IMR-90 (cell line): Measurements from ENCODE around the gene TMEM245. TPM values are rescaled to one million over a fixed set of nuclear protein-coding genes. Genes with fewer than 3 reads are reported as not detected.

Source experiments
- ATAC-seq: fragments of 200-7000 bp; cut with Tn5 transposase; 2 replicates; pipeline ENCODE4 v1.9.1; 2020; ENCODE audit warnings: low read depth, mild to moderate bottlenecking, moderate library complexity
- BruUV-seq: library from RNA; stranded (reverse); fragments of 400-500 nt; replicated peaks from 2 replicates; lab custom pipeline; 2021; lab: Mats Ljungman, UMichigan
- CTCF ChIA-PET: fragments of 300-600 bp; formaldehyde crosslinking; extraction: SDS; loops from one replicate; lab custom pipeline; 2021; ENCODE audit warnings: antibody characterized with exemption; lab: Yijun Ruan, JAX
- POLR2A ChIA-PET: fragments of 300-600 bp; sonication (Branson Sonifier 250); formaldehyde crosslinking; loops from one replicate; lab custom pipeline; 2022; ENCODE audit warnings: antibody characterized with exemption; ENCODE audit not compliant: unreplicated experiment; lab: Charles Lee
- DNase-seq: peaks from one replicate; pipeline ENCODE4 v3.0.0; 2013
- H2AFZ ChIP-seq: replicated peaks from 2 replicates; pipeline ENCODE3; 2013; ENCODE audit warnings: low read length, mild to moderate bottlenecking; ENCODE audit not compliant: poor library complexity
- H2AK5ac ChIP-seq: 2 replicates; pipeline ENCODE4 v1.6.1; 2013; ENCODE audit warnings: low read depth, low read length, inconsistent platforms
- H2AK9ac ChIP-seq: replicated peaks from 2 replicates; pipeline ENCODE3; 2013; ENCODE audit warnings: mild to moderate bottlenecking, low read depth, low read length, moderate library complexity; ENCODE audit not compliant: poor library complexity
- H2BK120ac ChIP-seq: 2 replicates; pipeline ENCODE4 v1.6.1; 2013; ENCODE audit warnings: low read depth, low read length, inconsistent platforms
- H2BK15ac ChIP-seq: 3 replicates; pipeline ENCODE4 v1.6.1; 2013; ENCODE audit warnings: low read depth, low read length, inconsistent platforms
- H2BK20ac ChIP-seq: 2 replicates; pipeline ENCODE4 v1.6.1; 2013; ENCODE audit warnings: low read depth, mild to moderate bottlenecking, inconsistent platforms, low read length, moderate library complexity
- H2BK5ac ChIP-seq: 2 replicates; pipeline ENCODE4 v1.6.1; 2013; ENCODE audit warnings: mild to moderate bottlenecking, low read depth, low read length, inconsistent platforms; ENCODE audit not compliant: poor library complexity, severe bottlenecking
- H3K14ac ChIP-seq: replicated peaks from 2 replicates; pipeline ENCODE4 v1.6.1; 2013; ENCODE audit warnings: low read depth, low read length, inconsistent platforms
- H3K18ac ChIP-seq: 2 replicates; pipeline ENCODE4 v1.6.1; 2013; ENCODE audit warnings: low read depth, low read length, control low read depth
- H3K23ac ChIP-seq: 2 replicates; pipeline ENCODE4 v1.6.1; 2013; ENCODE audit warnings: low read depth, low read length, inconsistent platforms
- H3K27ac ChIP-seq: 2 replicates; pipeline ENCODE4 v1.5.1; 2013; ENCODE audit warnings: mild to moderate bottlenecking, control low read depth, low read length; ENCODE audit not compliant: insufficient read depth
- H3K27me3 ChIP-seq: 2 replicates; pipeline ENCODE4 v1.6.1; 2013; ENCODE audit warnings: low read length; ENCODE audit not compliant: control insufficient read depth, insufficient read depth
- H3K36me3 ChIP-seq: 2 replicates; pipeline ENCODE4 v1.6.1; 2013; ENCODE audit warnings: low read length, mixed read lengths; ENCODE audit not compliant: control insufficient read depth, insufficient read depth
- H3K4ac ChIP-seq: 2 replicates; pipeline ENCODE4 v1.6.1; 2013; ENCODE audit warnings: low read depth, low read length, inconsistent platforms
- H3K4me1 ChIP-seq: 2 replicates; pipeline ENCODE4 v1.6.1; 2013; ENCODE audit warnings: low read length, mixed read lengths; ENCODE audit not compliant: control insufficient read depth, insufficient read depth
- H3K4me2 ChIP-seq: 2 replicates; pipeline ENCODE4 v1.6.1; 2013; ENCODE audit warnings: low read depth, mild to moderate bottlenecking, control low read depth, low read length, moderate library complexity
- H3K4me3 ChIP-seq: 2 replicates; pipeline ENCODE4 v1.5.1; 2013; ENCODE audit warnings: low read depth, mild to moderate bottlenecking, control low read depth, low read length, moderate library complexity; ENCODE audit not compliant: insufficient read depth
- H3K56ac ChIP-seq: 2 replicates; pipeline ENCODE4 v1.6.1; 2013; ENCODE audit warnings: low read length, inconsistent platforms; ENCODE audit not compliant: insufficient read depth; ENCODE audit errors: extremely low read depth
- H3K79me1 ChIP-seq, 2 experiments: 2 replicates each; pipeline ENCODE4 v1.6.1; 2013; ENCODE audit warnings: low read length in 2 of 2, inconsistent platforms in 1 of 2, low read depth in 1 of 2
- H3K9ac ChIP-seq: 2 replicates; pipeline ENCODE4 v1.6.1; 2013; ENCODE audit warnings: low read depth, low read length, control low read depth
- H3K9me1 ChIP-seq: 2 replicates; pipeline ENCODE4 v1.6.1; 2013; ENCODE audit warnings: low read length, inconsistent platforms; ENCODE audit not compliant: insufficient read depth
- H3K9me3 ChIP-seq: 2 replicates; pipeline ENCODE4 v1.6.1; 2013; ENCODE audit warnings: low read length; ENCODE audit not compliant: control insufficient read depth, insufficient read depth
- H4K20me1 ChIP-seq: 2 replicates; pipeline ENCODE4 v1.6.1; 2013; ENCODE audit warnings: low read length, inconsistent platforms; ENCODE audit not compliant: insufficient read depth
- H4K5ac ChIP-seq: 2 replicates; pipeline ENCODE4 v1.6.1; 2013; ENCODE audit warnings: mild to moderate bottlenecking, low read depth, low read length, control low read depth
- H4K8ac ChIP-seq, 2 experiments: 2 replicates each; pipeline ENCODE4 v1.6.1; 2013; ENCODE audit warnings: low read depth in 2 of 2, low read length in 2 of 2, control low read depth in 1 of 2, inconsistent platforms in 1 of 2
- H4K91ac ChIP-seq: 2 replicates; pipeline ENCODE4 v1.6.1; 2013; ENCODE audit warnings: low read depth, low read length, inconsistent platforms; ENCODE audit not compliant: insufficient read depth
- BHLHE40 ChIP-seq: fragments of 150-350 bp; IDR thresholded peaks from 2 replicates; pipeline ENCODE4 v1.6.1; 2016; ENCODE audit warnings: mild to moderate bottlenecking, low read depth, low read length
- CTCF ChIP-seq: conservative IDR thresholded peaks from 2 replicates; pipeline ENCODE4 v1.5.1; 2012; ENCODE audit warnings: mild to moderate bottlenecking, low read depth, low read length, improper control_type of control experiment
- FOS ChIP-seq: fragments of 150-350 bp; IDR thresholded peaks from 2 replicates; pipeline ENCODE4 v1.6.1; 2016; ENCODE audit warnings: low read depth, low read length
- MAFK ChIP-seq: IDR thresholded peaks from 2 replicates; pipeline ENCODE4 v1.6.1; 2012; ENCODE audit warnings: low read depth, low read length, improper control_type of control experiment
- MXI1 ChIP-seq: IDR thresholded peaks from 2 replicates; pipeline ENCODE4 v1.6.1; 2012; ENCODE audit warnings: low read depth, mild to moderate bottlenecking, low read length, moderate library complexity, borderline replicate concordance
- NFE2L2 ChIP-seq: fragments of 150-350 bp; IDR thresholded peaks from 2 replicates; pipeline ENCODE4 v1.6.1; 2016; ENCODE audit warnings: low read depth, mild to moderate bottlenecking, low read length
- POLR2A ChIP-seq: IDR thresholded peaks from 2 replicates; pipeline ENCODE4 v1.6.1; 2012; ENCODE audit warnings: mild to moderate bottlenecking, low read depth, low read length
- RAD21 ChIP-seq: IDR thresholded peaks from 2 replicates; pipeline ENCODE4 v1.6.1; 2012; ENCODE audit warnings: low read length, improper control_type of control experiment
- RCOR1 ChIP-seq: IDR thresholded peaks from 2 replicates; pipeline ENCODE4 v1.6.1; 2012; ENCODE audit warnings: mild to moderate bottlenecking, low read length, improper control_type of control experiment; ENCODE audit not compliant: insufficient replicate concordance
- WGBS, 2 experiments: methylation state at CpG; one replicate each; pipeline versions ENCODE4 v1.1.5 to v1.1.7; 2013; ENCODE audit warnings: missing lambda C conversion rate in 2 of 2; ENCODE audit not compliant: insufficient read length in 1 of 2; ENCODE audit errors: extremely low coverage in 2 of 2; 5-methylcytosine and 5-hydroxymethylcytosine counted together
- dilution Hi-C: fragments of 300-500 bp; cut with HindIII; formaldehyde crosslinking; loops from one replicate; pipeline ENCODE4 v1.14.3; 2018; ENCODE audit warnings: low sequenced_read_pairs; ENCODE audit not compliant: unreplicated experiment
- in situ Hi-C: fragments of 300-500 bp; cut with MboI; formaldehyde crosslinking; loops from 3 replicates; pipeline ENCODE4 v1.14.3; 2019; ENCODE audit warnings: low sequenced_read_pairs, inconsistent platforms, mixed read lengths
- intact Hi-C: fragments of 100-400 bp; cut with micrococcal nuclease; formaldehyde crosslinking; loops from 2 replicates; pipeline ENCODE4 v1.10.0; 2022
- polyA plus RNA-seq, 3 experiments: library from polyadenylated mRNA; depleted of rRNA; stranded (reverse); fragments of >200 nt; gene quantifications; 2 replicates each; pipeline ENCODE4 v1.2.3, GENCODE V29; 2012; ENCODE audit warnings: low replicate concordance in 1 of 3
- total RNA-seq: library from RNA; depleted of rRNA; stranded (reverse); fragments of >200 nt; gene quantifications from 2 replicates; pipeline ENCODE4 v1.2.3, GENCODE V29; 2012

TMEM245 gene
- total and polyA plus RNA-seq, 2 of the 4 experiments (the other 2 are of a cell fraction) = 24.8 to 57.9 TPM

GRCh38 chr9:108980893-108981292, 138.9 kb downstream of the TMEM245 start:
- POLR2A ChIA-PET = no interaction called here
- Histone ChIP-seq H2BK5ac (no peak overlapping the region), H4K5ac (no peak overlapping the region), H3K9ac (no peak overlapping the region), H3K9me3 (no peaks in the 10 kb centered on the region), H4K20me1 (no peaks in the 10 kb centered on the region; the same call in 1 of the 2 replicates), H2BK120ac (no peak overlapping the region), H2AK5ac (no peak overlapping the region), H3K4ac (no peak overlapping the region), H3K4me1 (no peaks in the 10 kb centered on the region), H3K27ac (no peak overlapping the region), H2BK20ac (no peak overlapping the region), H3K79me1 (peaks cover 12 to 15% of the 10 kb centered on the region in 2 experiments), H3K18ac (no peak overlapping the region), H3K56ac (no peak overlapping the region), H4K8ac (no peak overlapping the region), H3K9me1 (no peaks in the 10 kb centered on the region; the same call in 1 of the 2 replicates), H2AFZ (no peak overlapping the region), H2BK15ac (no peak overlapping the region), H4K91ac (no peak overlapping the region), H3K4me2 (no peak overlapping the region), H3K4me3 (no peak overlapping the region), H3K23ac (no peak overlapping the region), H3K27me3 (no peaks in the 10 kb centered on the region), H3K36me3 (peaks cover 10% of the 10 kb centered on the region), H3K14ac (no peak overlapping the region), H2AK9ac (no peak overlapping the region)
- DNase-seq (no peak), ATAC-seq (no peak)
- in situ Hi-C loops = no loop called here
- no TSS peak for BruUV-seq
- TF ChIP-seq BHLHE40 (no peak), CTCF (no peak), FOS (no peak), RCOR1 (no peak), NFE2L2 (no peak), POLR2A (no peak), RAD21 (no peak), MAFK (no peak), MXI1 (no peak)
- WGBS, 2 experiments = no CpG with 5 or more reads among the region's 2 CpGs
- intact Hi-C loops = no loop called here
- CTCF ChIA-PET = no interaction called here
- dilution Hi-C loops = no loop called here
